ENCODE data around the gene ITGB4.

The ITGB4 gene

DNA sequence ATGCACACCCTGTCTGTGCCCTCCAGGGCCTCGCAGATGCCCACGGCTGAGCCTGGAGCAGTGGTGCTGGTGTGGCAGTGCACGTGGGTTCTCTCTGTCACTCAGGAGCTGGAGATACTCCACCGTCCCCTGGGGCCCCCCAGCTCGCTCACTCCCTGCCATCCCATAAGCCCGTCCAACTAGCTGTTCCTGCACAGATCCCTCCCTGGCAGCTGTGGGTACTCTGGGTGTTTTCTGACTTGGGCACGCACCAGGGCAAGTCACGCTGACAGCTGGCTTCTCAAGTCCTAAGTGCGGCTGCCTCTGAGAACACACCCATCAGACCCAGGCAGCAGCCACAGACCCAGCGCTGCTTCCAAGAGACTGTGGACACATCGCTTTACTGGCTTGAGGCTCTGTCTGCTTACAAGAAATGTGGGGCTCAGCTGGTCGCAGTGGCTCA, 25.4 kb upstream of the ITGB4 start:
- no peak for DNase-seq (ENCODE audit: low read depth)
- TF ChIP-seq, protein P1, sequence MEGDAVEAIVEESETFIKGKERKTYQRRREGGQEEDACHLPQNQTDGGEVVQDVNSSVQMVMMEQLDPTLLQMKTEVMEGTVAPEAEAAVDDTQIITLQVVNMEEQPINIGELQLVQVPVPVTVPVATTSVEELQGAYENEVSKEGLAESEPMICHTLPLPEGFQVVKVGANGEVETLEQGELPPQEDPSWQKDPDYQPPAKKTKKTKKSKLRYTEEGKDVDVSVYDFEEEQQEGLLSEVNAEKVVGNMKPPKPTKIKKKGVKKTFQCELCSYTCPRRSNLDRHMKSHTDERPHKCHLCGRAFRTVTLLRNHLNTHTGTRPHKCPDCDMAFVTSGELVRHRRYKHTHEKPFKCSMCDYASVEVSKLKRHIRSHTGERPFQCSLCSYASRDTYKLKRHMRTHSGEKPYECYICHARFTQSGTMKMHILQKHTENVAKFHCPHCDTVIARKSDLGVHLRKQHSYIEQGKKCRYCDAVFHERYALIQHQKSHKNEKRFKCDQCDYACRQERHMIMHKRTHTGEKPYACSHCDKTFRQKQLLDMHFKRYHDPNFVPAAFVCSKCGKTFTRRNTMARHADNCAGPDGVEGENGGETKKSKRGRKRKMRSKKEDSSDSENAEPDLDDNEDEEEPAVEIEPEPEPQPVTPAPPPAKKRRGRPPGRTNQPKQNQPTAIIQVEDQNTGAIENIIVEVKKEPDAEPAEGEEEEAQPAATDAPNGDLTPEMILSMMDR (IDR thresholded peaks at IDR 0.05; ENCODE audit: insufficient read depth, low read depth, low read length, missing control alignments), result no peak
- no peak overlapping the region for H3K4me3 ChIP-seq (ENCODE audit: low read length)

DNA sequence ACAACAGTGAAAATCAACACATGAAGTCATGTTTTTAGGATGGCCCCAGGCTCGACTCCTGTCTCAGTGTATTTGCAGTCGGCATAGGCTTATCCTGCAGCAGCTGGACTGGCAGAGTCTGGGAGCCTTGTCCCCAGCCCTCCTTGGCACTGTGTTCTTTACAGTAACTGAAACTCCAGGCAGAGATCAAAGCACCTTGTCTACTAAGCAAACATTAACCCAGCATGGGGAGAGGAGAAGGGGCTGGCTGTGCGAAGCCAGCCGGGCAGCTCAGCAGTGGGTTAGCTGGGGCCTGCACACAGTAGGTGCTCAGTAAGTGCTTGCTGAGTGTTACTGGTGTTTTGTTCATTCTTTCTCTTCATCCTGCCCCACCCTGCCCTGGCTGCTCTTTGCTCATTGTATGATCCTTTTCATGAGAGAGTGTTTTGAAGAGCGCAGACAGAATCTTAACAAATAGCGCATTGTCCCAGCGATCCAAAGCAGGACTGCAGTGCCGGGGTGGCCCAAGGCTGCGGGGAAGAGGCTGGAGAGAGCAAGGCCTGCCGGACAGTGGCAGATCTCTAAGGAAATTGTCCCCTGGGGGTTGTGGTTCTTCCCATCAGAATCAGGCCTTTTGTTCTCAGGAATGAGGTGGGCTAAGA, 23.5 kb upstream of the ITGB4 start:
- DNase-seq (ENCODE audit: low read depth), result no peak
- TF ChIP-seq, protein P1 (IDR thresholded peaks at IDR 0.05; ENCODE audit: insufficient read depth, low read depth, low read length, missing control alignments), result no peak
- no peak overlapping the region for H3K4me3 ChIP-seq (ENCODE audit: low read length)

DNA sequence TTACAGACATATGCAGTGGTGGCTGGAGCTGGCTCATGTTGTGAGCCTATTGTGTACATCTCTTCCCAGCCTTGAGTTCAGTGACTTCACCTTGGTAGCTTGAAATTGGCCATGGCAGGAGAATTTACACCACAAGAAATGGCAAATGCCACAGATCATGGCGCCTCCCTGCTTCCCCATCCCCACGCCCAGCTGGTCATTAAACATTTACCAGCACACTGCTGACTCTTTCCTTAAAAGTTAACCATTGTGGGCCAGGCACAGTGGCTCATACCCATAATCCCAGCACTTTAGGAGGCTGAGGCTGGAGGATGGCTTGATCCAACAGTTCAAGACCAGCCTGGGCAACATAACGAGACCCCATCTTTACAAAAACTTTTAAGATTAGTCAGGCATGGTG, 22.6 kb upstream of the ITGB4 start:
- no peak overlapping the region for H3K4me3 ChIP-seq (ENCODE audit: low read length)
- TF ChIP-seq, protein P1 (IDR thresholded peaks at IDR 0.05; ENCODE audit: insufficient read depth, low read depth, low read length, missing control alignments), result no peak
- DNase-seq (ENCODE audit: low read depth), result no peak

DNA sequence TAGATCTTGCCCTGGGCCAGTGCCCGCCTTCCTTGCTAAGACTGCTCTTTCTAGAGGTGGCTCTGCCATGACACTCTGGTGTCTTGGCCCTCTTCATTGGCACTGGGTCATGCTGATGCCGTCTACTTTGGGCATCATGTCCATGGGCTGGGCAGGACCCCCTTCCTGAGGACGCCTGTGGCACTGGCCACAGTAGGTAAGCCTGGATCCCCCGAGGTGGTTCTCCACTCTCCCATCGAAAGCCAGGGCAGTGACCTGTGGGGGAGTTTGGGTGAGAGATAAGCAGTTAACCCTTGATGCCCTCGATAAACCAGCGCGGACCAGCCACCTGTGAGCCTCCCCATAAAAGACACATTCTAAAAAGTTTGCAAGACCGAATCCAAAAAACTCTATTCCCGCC, 20.0 kb upstream of the ITGB4 start:
- no peak for DNase-seq (ENCODE audit: low read depth)
- TF ChIP-seq, protein P1 (IDR thresholded peaks at IDR 0.05; ENCODE audit: insufficient read depth, low read depth, low read length, missing control alignments), result no peak
- H3K4me3 ChIP-seq (ENCODE audit: low read length), result no peak overlapping the region

DNA sequence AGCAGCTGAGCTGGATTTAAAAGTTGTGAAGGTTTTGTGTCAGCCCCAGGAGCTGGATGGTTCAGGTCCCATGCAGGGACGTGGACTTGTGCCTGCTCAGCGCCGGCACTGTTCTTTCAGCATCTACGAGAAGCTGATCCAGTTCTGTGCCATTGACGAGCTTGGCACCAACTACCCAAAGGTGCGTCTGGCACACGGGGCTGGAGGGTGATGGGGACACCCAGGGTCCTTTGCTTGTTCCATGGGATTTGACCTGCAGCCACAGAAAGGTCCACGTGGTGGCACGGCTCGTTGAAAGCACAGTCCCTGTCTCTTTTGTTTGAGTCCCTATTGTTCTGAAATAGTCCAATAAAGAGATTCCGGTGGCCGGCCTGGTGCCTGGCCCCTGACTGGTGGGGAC, 18.1 kb upstream of the ITGB4 start:
- H3K4me3 ChIP-seq (ENCODE audit: low read length), result no peak overlapping the region
- DNase-seq (ENCODE audit: low read depth), result no peak
- TF ChIP-seq, protein P1 (IDR thresholded peaks at IDR 0.05; ENCODE audit: insufficient read depth, low read depth, low read length, missing control alignments), result no peak

DNA sequence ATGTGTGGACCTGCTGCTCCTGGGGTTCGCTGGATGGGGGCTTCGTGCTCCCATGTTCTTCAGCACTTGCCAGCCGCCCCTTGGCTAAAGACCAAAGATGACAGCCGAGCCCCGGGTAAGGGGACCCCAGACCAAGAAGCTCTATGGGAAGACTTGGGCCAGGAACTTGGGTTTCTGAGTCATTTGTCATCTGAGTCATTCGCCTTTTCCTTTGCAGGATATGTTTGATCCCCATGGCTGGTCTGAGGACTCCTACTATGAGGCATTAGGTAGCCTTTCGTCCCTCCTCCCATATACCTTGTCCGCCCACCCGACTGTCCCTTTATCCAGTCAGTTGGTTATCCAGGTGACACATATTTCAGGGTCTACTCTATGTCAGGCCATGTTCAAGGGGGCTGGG, 17.7 kb upstream of the ITGB4 start:
- no peak overlapping the region for H3K4me3 ChIP-seq (ENCODE audit: low read length)
- TF ChIP-seq, protein P1 (IDR thresholded peaks at IDR 0.05; ENCODE audit: insufficient read depth, low read depth, low read length, missing control alignments), result no peak
- no peak for DNase-seq (ENCODE audit: low read depth)

Measured in epithelial cell of esophagus (primary cell).